H1 (cell line): ENCODE measurements around the gene ITPR3. TPM values are rescaled to one million over a fixed set of nuclear protein-coding genes. Genes with fewer than 3 reads are reported as not detected.

ENCODE experiments used
- ASH2L ChIP-seq: fragments of 200-600, 300-600 bp; sonication (generic); IDR thresholded peaks from one replicate; pipeline ENCODE4 v1.7.1; 2017; ENCODE audit warnings: low read length
- JUND ChIP-seq: IDR thresholded peaks from 2 replicates; pipeline ENCODE4 v1.6.1; 2011; ENCODE audit warnings: mild to moderate bottlenecking, improper control_type of control experiment, low read length
- KDM4A ChIP-seq: IDR thresholded peaks from one replicate; pipeline ENCODE4 v1.7.1; 2012; ENCODE audit warnings: low read depth, mild to moderate bottlenecking, moderate library complexity, low read length, inconsistent platforms; ENCODE audit not compliant: severe bottlenecking
- POLR2A ChIP-seq, 2 experiments: IDR thresholded peaks; 1 replicate in 1 of 2; 2 replicates in 1 of 2; pipeline ENCODE4 v1.6.1; 2011; ENCODE audit warnings: low read depth in 2 of 2, low read length in 2 of 2, mild to moderate bottlenecking in 2 of 2; ENCODE audit errors: control extremely low read depth in 1 of 2
- ZNF274 ChIP-seq: IDR thresholded peaks from 2 replicates; pipeline ENCODE4 v1.7.0; 2012; ENCODE audit warnings: low read length, borderline replicate concordance; ENCODE audit errors: extremely low read depth
- polyA plus RNA-seq, 7 experiments: library from polyadenylated mRNA; depleted of rRNA in 3 of 7; stranded (reverse) in 5 of 7; unstranded in 2 of 7; fragments of >200 nt in 5 of 7; fragments of 200-250 nt in 2 of 7; gene quantifications; 1 replicate in 5 of 7; 2 replicates in 1 of 7; 4 replicates in 1 of 7; pipeline versions ENCODE4 v1.2.1 to v1.2.3, GENCODE V29; 2011 to 2013; ENCODE audit warnings: missing spikeins in 2 of 7, mixed read lengths in 2 of 7
- total RNA-seq: library from RNA; stranded (reverse); fragmentation: NEBNext Ultra II Directional; extraction: Animal tissue kit (Norgen Biotek cat#: 25700); gene quantifications from 2 replicates; pipeline ENCODE4 v1.2.1, GENCODE V29; 2021
- TF ChIP-seq, protein P1 (sequence below): IDR thresholded peaks from 2 replicates; pipeline ENCODE4 v1.6.1; 2012; ENCODE audit warnings: inconsistent platforms

ITPR3 gene
- total and polyA plus RNA-seq, 2 of the 8 experiments (the other 6 are each of a cell fraction or from before 2014, with no cell fraction given), result 29.1 to 45.7 TPM

- TF ChIP-seq JUND (no peak), ZNF274 (no peak), ASH2L (no peak), KDM4A (no peak), POLR2A (IDR thresholded peaks at IDR 0.05; ENCODE audit: control extremely low read depth in 1 of 2, low read depth in 2 of 2, low read length in 2 of 2) (no peak)
- TF ChIP-seq, protein P1, sequence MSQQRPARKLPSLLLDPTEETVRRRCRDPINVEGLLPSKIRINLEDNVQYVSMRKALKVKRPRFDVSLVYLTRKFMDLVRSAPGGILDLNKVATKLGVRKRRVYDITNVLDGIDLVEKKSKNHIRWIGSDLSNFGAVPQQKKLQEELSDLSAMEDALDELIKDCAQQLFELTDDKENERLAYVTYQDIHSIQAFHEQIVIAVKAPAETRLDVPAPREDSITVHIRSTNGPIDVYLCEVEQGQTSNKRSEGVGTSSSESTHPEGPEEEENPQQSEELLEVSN, result no peak
Observed at GRCh38 chr6:33670971-33671743, 50.0 kb downstream of the ITPR3 start (continued).
